Heart right ventricle (tissue), 16 donors: ENCODE measurements around the gene TCERG1L. TPM values are rescaled to one million over a fixed set of nuclear protein-coding genes. Genes with fewer than 3 reads are reported as not detected.

Source experiments
- ATAC-seq, 8 donors: fragments of 200-7000 bp; cut with Tn5 transposase; one replicate each; pipeline ENCODE4 v1.9.1; 2020; ENCODE audit warnings: mild to moderate bottlenecking in 8 of 8, moderate library complexity in 8 of 8, moderate number of reproducible peaks in 1 of 8
- DNase-seq, 2 donors: peaks; one replicate each; pipeline ENCODE4 v3.0.0-alpha.2; 2020
- H3K27ac ChIP-seq, 10 donors: fragments of 200-600 bp; sonication (generic) in 2 of 10; one replicate each; pipeline versions ENCODE4 v1.5.0 to v1.8.0; 2020 to 2022; ENCODE audit warnings: mild to moderate bottlenecking in 3 of 10
- H3K27me3 ChIP-seq, 7 donors: fragments of 200-600 bp; one replicate each; pipeline ENCODE4 v1.8.0; 2021 to 2022; ENCODE audit warnings: mild to moderate bottlenecking in 2 of 7
- H3K36me3 ChIP-seq, 9 donors: fragments of 200-600 bp; sonication (generic) in 1 of 9; one replicate each; pipeline versions ENCODE4 v1.5.0 to v1.8.0; 2020 to 2022; ENCODE audit warnings: mild to moderate bottlenecking in 2 of 9
- H3K4me1 ChIP-seq, 9 donors: fragments of 200-600 bp; sonication (generic) in 1 of 9; one replicate each; pipeline versions ENCODE4 v1.5.0 to v1.8.0; 2020 to 2022; ENCODE audit warnings: mild to moderate bottlenecking in 4 of 9
- H3K4me3 ChIP-seq, 10 donors: fragments of 200-600 bp; sonication (generic) in 2 of 10; one replicate each; pipeline versions ENCODE4 v1.5.0 to v1.8.0; 2020 to 2022; ENCODE audit warnings: mild to moderate bottlenecking in 7 of 10, moderate library complexity in 2 of 10
- H3K9me3 ChIP-seq, 11 donors: fragments of 200-600 bp in 10 of 11; sonication (generic) in 2 of 11; one replicate each; pipeline versions ENCODE4 v1.5.0 to v1.8.0; 2013 to 2022; ENCODE audit warnings: mild to moderate bottlenecking in 2 of 11, control low read depth in 1 of 11, moderate library complexity in 1 of 11
- CTCF ChIP-seq, 9 donors: fragments of 200-600 bp; sonication (generic) in 2 of 9; IDR thresholded peaks; one replicate each; pipeline versions ENCODE4 v1.5.0 to v1.8.0; 2021 to 2022; ENCODE audit warnings: antibody characterized with exemption in 9 of 9, mild to moderate bottlenecking in 5 of 9, moderate library complexity in 1 of 9
- WGBS, 2 donors: extraction: QIAGEN DNeasy Blood & Tissue Kit; methylation state at CpG; one replicate each; pipeline ENCODE4 v1.1.7; 2013; ENCODE audit warnings: inconsistent platforms in 1 of 2; 5-methylcytosine and 5-hydroxymethylcytosine counted together
- intact Hi-C, 10 donors: fragments of 100-400 bp; cut with DNase I; formaldehyde crosslinking; loops; one replicate each; pipeline versions ENCODE4 v1.11.1 to v1.14.2; 2022
- polyA plus RNA-seq, 2 donors: library from polyadenylated mRNA; stranded (reverse); fragments of 200-250 nt; gene quantifications; one replicate each; pipeline ENCODE4 v1.2.3, GENCODE V29; 2013
- total RNA-seq, 10 donors: library from RNA; stranded (reverse); fragmentation: NEBNext Ultra II Directional in 3 of 10; extraction: Animal tissue kit (Norgen Biotek cat#: 25700) in 3 of 10; gene quantifications; one replicate each; pipeline versions ENCODE4 v1.2.1 to v1.2.4, GENCODE V29; 2021 to 2023
- donor health status: Arrhythmogenic right ventricular cardiomyopathy.
- donor health status: ischemic (EF 13 %, LVEDD 7.1; RV severe dilation, severe dysfunction).
- donor health status: healthy with polysubstance abuse.
- donor health status: DM: no; HTN: yes; CAD: no.
- donor health status: DM: no; HTN: no; CAD: no.
- donor health status: ischemic (EF 25% LVEDD 6.9; RV normal size, moderate dysfunction).
- donor health status: ischemic (EF 25% LVEDD 5.7; RV mildly dilated, moderate dysfunction).
- donor health status: healthy.
- donor health status: DM: yes; HTN: yes; CAD: no.
- donor health status: Ischemic cardiomyopathy.
- donor health status: ischemic (EF 35%, LVEDD 5.7; RV mildly dilated, moderate dysfunction).
- donor health status: nonischemic (EF 11% LVEDD 7.7; RV severe dilation, severe dysfunction).
- donor health status: DM: yes; HTN: yes; CAD: no.
- donor health status: PGD.
- donor health status: ischemic (EF 29% LVEDD 5.4; RV normal size, mild dysfunction).
- donor health status: nonischemic (EF 23%, LVEDD 6.1; RV moderate dilation, normal function).

TCERG1L gene
- total and polyA plus RNA-seq, 12 donors, result 0.09 TPM; not detected in 10

GRCh38 chr10:131273476-131273875 is 38.0 kb downstream of the TCERG1L start:
- no peak for TF ChIP-seq CTCF (IDR thresholded peaks at IDR 0.05)
- H3K4me1 ChIP-seq, result no peaks in the 10 kb centered on the region
- no peak for DNase-seq
- no peak overlapping the region for H3K27ac ChIP-seq
- no peaks in the 10 kb centered on the region for H3K36me3 ChIP-seq
- WGBS, 2 donors, result 72 to 78% methylated on average over 10 of the region's 10 CpGs
- peaks cover 0 to 57% (median 40%) of the 10 kb centered on the region in 7 donors for H3K27me3 ChIP-seq
- ATAC-seq, result no peak
- intact Hi-C loops, result no loop called here
- H3K4me3 ChIP-seq, result no peak overlapping the region
- peaks cover 0 to 3% (median 0%) of the 10 kb centered on the region in 11 donors for H3K9me3 ChIP-seq

- 87 to 91% methylated on average over 15 of the region's 15 CpGs for WGBS, 2 donors
- peaks cover 0 to 59% (median 38%) of the 10 kb centered on the region in 7 donors for H3K27me3 ChIP-seq
- H3K27ac ChIP-seq, result no peak overlapping the region
- H3K4me1 ChIP-seq, result no peaks in the 10 kb centered on the region
- intact Hi-C loops, result no loop called here
- peaks cover 0 to 8% (median 0%) of the 10 kb centered on the region in 11 donors for H3K9me3 ChIP-seq
- no peak for DNase-seq
- H3K36me3 ChIP-seq, result no peaks in the 10 kb centered on the region
- TF ChIP-seq CTCF (IDR thresholded peaks at IDR 0.05), result no peak
- no peak overlapping the region for H3K4me3 ChIP-seq
- ATAC-seq, result peak in 1 of 8 donors; percentile 34
Measured at GRCh38 chr10:131272897-131273451, 38.5 kb downstream of the TCERG1L start.

DNA sequence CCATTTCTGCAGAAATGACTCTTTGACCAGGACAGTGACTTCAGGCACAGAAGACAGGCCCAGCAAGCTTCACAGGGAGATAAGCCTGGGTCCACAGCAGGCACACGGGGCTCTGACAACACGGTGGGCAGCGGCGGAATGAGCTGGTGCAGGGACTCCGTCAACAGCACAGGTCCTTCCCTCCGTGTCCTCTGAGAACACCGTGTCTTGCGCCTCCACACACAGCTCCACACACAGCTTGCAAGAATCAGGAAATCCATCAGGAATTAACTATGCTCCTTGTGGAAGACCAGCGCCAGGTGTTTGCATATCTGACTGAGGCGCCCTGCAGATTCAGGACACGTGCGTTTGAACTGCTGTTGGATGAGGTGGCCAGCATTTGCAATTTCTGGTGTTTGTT is 39.6 kb downstream of the TCERG1L start:
- Histone ChIP-seq H3K27me3 (peaks cover 0 to 58% (median 42%) of the 10 kb centered on the region in 7 donors), H3K4me1 (no peaks in the 10 kb centered on the region), H3K27ac (no peak overlapping the region), H3K9me3 (peaks cover 0 to 10% (median 0%) of the 10 kb centered on the region in 11 donors), H3K4me3 (no peak overlapping the region), H3K36me3 (no peaks in the 10 kb centered on the region)
- ATAC-seq (no peak), DNase-seq (no peak)
- intact Hi-C loops, result no loop called here
- WGBS, 2 donors, result 78 to 80% methylated on average over 12 of the region's 12 CpGs
- TF ChIP-seq CTCF (IDR thresholded peaks at IDR 0.05), result no peak

- H3K9me3 ChIP-seq, result peaks cover 0 to 10% (median 0%) of the 10 kb centered on the region in 11 donors
- ATAC-seq (no peak), DNase-seq (no peak)
- H3K27ac ChIP-seq, result no peak overlapping the region
- no peak overlapping the region for H3K4me3 ChIP-seq
- WGBS, 2 donors, result 67 to 70% methylated on average over 13 of the region's 13 CpGs
- TF ChIP-seq CTCF (IDR thresholded peaks at IDR 0.05), result no peak
- H3K4me1 ChIP-seq, result no peaks in the 10 kb centered on the region
- H3K27me3 ChIP-seq, result peaks cover 0 to 61% (median 41%) of the 10 kb centered on the region in 7 donors
- no peaks in the 10 kb centered on the region for H3K36me3 ChIP-seq
- intact Hi-C loops, result no loop called here
Measured at GRCh38 chr10:131271195-131271880, 40.2 kb downstream of the TCERG1L start.
